ENCODE results near the gene MASTL. TPM values are rescaled to one million over a fixed set of nuclear protein-coding genes. Genes with fewer than 3 reads are reported as not detected.

Gene MASTL
- total RNA-seq, 1 experiment from 2014 or later = 13.8 TPM

GRCh38 chr10:27155066-27155754 is at the start of gene MASTL (continued):
- TF ChIP-seq REST (IDR thresholded peaks at IDR 0.05; ENCODE audit: low read depth) = no peak
- TF ChIP-seq ELF1 (IDR thresholded peaks at IDR 0.05; ENCODE audit: borderline replicate concordance, low read depth) = no peak
- peak; percentile 68 for TF ChIP-seq MAX (IDR thresholded peaks at IDR 0.05)
- TF ChIP-seq POLR2A (IDR thresholded peaks at IDR 0.05; ENCODE audit: borderline replicate concordance, extremely low read depth, insufficient read depth, insufficient read length) = peak; percentile 54
- TF ChIP-seq FOSL1 (IDR thresholded peaks at IDR 0.05; ENCODE audit: low read depth) = no peak
- no peak for TF ChIP-seq ZNF274 (IDR thresholded peaks at IDR 0.05; ENCODE audit: low read depth, low read length)

GRCh38 chr10:27108165-27108564 is 47.0 kb upstream of the MASTL start:
- DNase-seq (ENCODE audit: low read depth, low spot score) (no peak), ATAC-seq (no peak)
- Histone ChIP-seq H4K20me1 (ENCODE audit: insufficient read depth) (no peaks in the 10 kb centered on the region), H3K27ac (ENCODE audit: low read depth, low read length) (no peak overlapping the region), H3K4me2 (ENCODE audit: low read length) (no peak overlapping the region), H3K36me3 (ENCODE audit: control insufficient read depth in 1 of 2, insufficient read depth in 2 of 2, low read length in 2 of 2) (peaks cover 13 to 22% of the 10 kb centered on the region in 2 experiments), H3K9me3 (ENCODE audit: control insufficient read depth in 1 of 2, insufficient read depth in 1 of 2, low read depth in 1 of 2, low read length in 2 of 2) (no peaks in the 10 kb centered on the region), H3K9me2 (ENCODE audit: insufficient read depth) (no peaks in the 10 kb centered on the region), H2AFZ (ENCODE audit: low read depth, low read length, poor library complexity, severe bottlenecking) (no peak overlapping the region), H3K9ac (ENCODE audit: low read length) (no peak overlapping the region), H3K4me3 (replicated peaks in 1 of 2; ENCODE audit: low read depth in 1 of 2, low read length in 2 of 2) (no peak overlapping the region), H3K79me2 (ENCODE audit: insufficient read depth, low read length) (no peaks in the 10 kb centered on the region), H3K4me1 (ENCODE audit: control insufficient read depth in 1 of 2, insufficient read depth in 2 of 2, low read length in 2 of 2) (no peaks in the 10 kb centered on the region), H3K27me3 (ENCODE audit: insufficient read depth, low read length) (no peaks in the 10 kb centered on the region)
- ChIA-PET CTCF (no interaction called here), RAD21 (ENCODE audit: low non-redundant PET in 1 of 2, low total read pairs in 2 of 2, uncharacterized antibody in 2 of 2, unreplicated experiment in 2 of 2) (no interaction called here), POLR2A (no interaction called here)
- BruUV-seq (replicated peaks) = no TSS peak
- intact Hi-C loops (cut with micrococcal nuclease) = no loop called here
- no peak for TF ChIP-seq SIN3A (IDR thresholded peaks at IDR 0.05; ENCODE audit: low read depth)
- TF ChIP-seq POLR2AphosphoS5 (IDR thresholded peaks at IDR 0.05; ENCODE audit: low read depth, low read length) = no peak
- no peak for TF ChIP-seq REST (IDR thresholded peaks at IDR 0.05; ENCODE audit: low read depth)
- no peak for TF ChIP-seq ELF1 (IDR thresholded peaks at IDR 0.05; ENCODE audit: borderline replicate concordance, low read depth)
- no peak for TF ChIP-seq JUND (IDR thresholded peaks at IDR 0.05)
- TF ChIP-seq RAD21 (IDR thresholded peaks at IDR 0.05; ENCODE audit: low read depth) = no peak
- TF ChIP-seq ZBTB33 (IDR thresholded peaks at IDR 0.05; ENCODE audit: extremely low read depth, insufficient replicate concordance, low read length) = no peak
- no peak for TF ChIP-seq ZFX (IDR thresholded peaks at IDR 0.05)
- TF ChIP-seq EGR1 (IDR thresholded peaks at IDR 0.05; ENCODE audit: low read depth) = no peak
- TF ChIP-seq POLR2A (IDR thresholded peaks at IDR 0.05; ENCODE audit: borderline replicate concordance, extremely low read depth, insufficient read depth, insufficient read length) = no peak
- no peak for TF ChIP-seq CBX3 (IDR thresholded peaks at IDR 0.05; ENCODE audit: low read depth)
- no peak for TF ChIP-seq TCF7L2 (IDR thresholded peaks at IDR 0.05; ENCODE audit: borderline replicate concordance, extremely low read depth, insufficient read depth, insufficient read length)

All from HCT116 (cell line).